Uterus (tissue), 4 donors: Measurements from ENCODE around the gene MTARC2. TPM values are rescaled to one million over a fixed set of nuclear protein-coding genes. Genes with fewer than 3 reads are reported as not detected.

Source experiments
- DNase-seq, 2 donors: peaks; one replicate each; pipeline ENCODE4 v3.0.0-alpha.2; 2019 to 2020
- H3K27ac ChIP-seq, 2 donors: fragments of 200-600 bp; sonication (generic); 1 replicate in 1 of 2; 2 replicates in 1 of 2; pipeline ENCODE4 v1.5.1; 2016 to 2018
- H3K27me3 ChIP-seq, 2 donors: fragments of 200-600 bp; sonication (generic); one replicate each; pipeline ENCODE4 v1.5.1; 2018 to 2019; ENCODE audit warnings: control low read depth in 1 of 2
- H3K36me3 ChIP-seq, 2 donors: fragments of 200-600 bp; sonication (generic); one replicate each; pipeline ENCODE4 v1.5.1; 2019; ENCODE audit warnings: control low read depth in 1 of 2
- H3K4me1 ChIP-seq, 2 donors: fragments of 200-600 bp; sonication (generic); one replicate each; pipeline ENCODE4 v1.5.1; 2018 to 2019; ENCODE audit warnings: control low read depth in 1 of 2
- H3K4me3 ChIP-seq, 2 donors: fragments of 200-600 bp; sonication (generic); 1 replicate in 1 of 2; 2 replicates in 1 of 2; pipeline ENCODE4 v1.5.1; 2018 to 2019; ENCODE audit warnings: mild to moderate bottlenecking in 1 of 2
- H3K9me3 ChIP-seq, 2 donors: fragments of 200-600 bp; sonication (generic); one replicate each; pipeline ENCODE4 v1.5.1; 2019; ENCODE audit warnings: control low read depth in 1 of 2
- CTCF ChIP-seq, 4 experiments: fragments of 200-600 bp in 2 of 4; fragments of 450-650 bp in 2 of 4; sonication (generic) in 2 of 4; IDR thresholded peaks; one replicate each; pipeline ENCODE4 v1.5.1; 2016 to 2019; ENCODE audit warnings: antibody characterized with exemption in 4 of 4, mild to moderate bottlenecking in 2 of 4, moderate library complexity in 1 of 4
- POLR2A ChIP-seq, 2 donors: fragments of 450-650 bp; IDR thresholded peaks; one replicate each; pipeline ENCODE4 v1.6.1; 2016; ENCODE audit warnings: antibody characterized with exemption in 2 of 2, mild to moderate bottlenecking in 1 of 2, moderate library complexity in 1 of 2
- intact Hi-C: fragments of 100-400 bp; cut with DNase I; formaldehyde crosslinking; loops from one replicate; pipeline ENCODE4 v1.15.1; 2023; ENCODE audit warnings: low total_unique reads
- total RNA-seq, 4 donors: library from RNA; depleted of rRNA in 3 of 4; stranded (reverse); fragments of >200 nt in 3 of 4; gene quantifications; one replicate each; pipeline versions ENCODE4 v1.1.0 to v1.2.4, GENCODE V29; 2014 to 2023
- donor health status: DM: yes; HTN: yes; CAD: no.

MTARC2 gene
- 10 to 100 TPM in 1 of 4 donors, 1 to 10 TPM in 3; 1.5 to 24.6 (median 6.8) TPM for total RNA-seq

- intact Hi-C loops = no loop called here
- no peak for TF ChIP-seq CTCF (IDR thresholded peaks at IDR 0.05)
- peak; percentile 67 to 76 for TF ChIP-seq POLR2A (IDR thresholded peaks at IDR 0.05)
Measured at GRCh38 chr1:220748089-220748934, at the start of gene MTARC2. MTARC2 (plus strand) TSS chr1:220748322; CDS start chr1:220748532, 210 bp downstream.

GRCh38 chr1:220698607-220699016 is 49.5 kb upstream of the MTARC2 start:
- Histone ChIP-seq H3K9me3 (no peaks in the 10 kb centered on the region), H3K36me3 (no peaks in the 10 kb centered on the region), H3K27ac (no peak overlapping the region), H3K4me1 (no peaks in the 10 kb centered on the region), H3K4me3 (no peak overlapping the region), H3K27me3 (no peaks in the 10 kb centered on the region)
- intact Hi-C loops = no loop called here
- no peak for TF ChIP-seq CTCF (IDR thresholded peaks at IDR 0.05)
- TF ChIP-seq POLR2A (IDR thresholded peaks at IDR 0.05) = no peak
- DNase-seq = no peak

More at GRCh38 chr1:220748089-220748934, at the start of gene MTARC2:
- H3K4me1 ChIP-seq = no peaks in the 10 kb centered on the region
- H3K36me3 ChIP-seq = no peaks in the 10 kb centered on the region
- peak within 1 kb of the TSS; percentile 41 to 63 for H3K4me3 ChIP-seq
- no peaks in the 10 kb centered on the region for H3K9me3 ChIP-seq
- no peaks in the 10 kb centered on the region for H3K27me3 ChIP-seq
- peak; percentile 60 to 61 for DNase-seq
- peak within 1 kb of the TSS; percentile 73 to 79 for H3K27ac ChIP-seq

- TF ChIP-seq POLR2A (IDR thresholded peaks at IDR 0.05) (no peak), CTCF (IDR thresholded peaks at IDR 0.05) (no peak)
- no peak for DNase-seq
- H3K27ac ChIP-seq = no peak overlapping the region
- no peak overlapping the region for H3K4me3 ChIP-seq
- H3K9me3 ChIP-seq = no peaks in the 10 kb centered on the region
- H3K4me1 ChIP-seq = no peaks in the 10 kb centered on the region
- no peaks in the 10 kb centered on the region for H3K36me3 ChIP-seq
- H3K27me3 ChIP-seq = no peaks in the 10 kb centered on the region
- intact Hi-C loops = no loop called here
Measured at GRCh38 chr1:220699044-220699443, 49.1 kb upstream of the MTARC2 start.

- Histone ChIP-seq H3K36me3 (no peaks in the 10 kb centered on the region), H3K27ac (no peak overlapping the region), H3K4me1 (no peaks in the 10 kb centered on the region), H3K4me3 (no peak overlapping the region), H3K9me3 (no peaks in the 10 kb centered on the region), H3K27me3 (no peaks in the 10 kb centered on the region)
- no peak for DNase-seq
- intact Hi-C loops = no loop called here
- no peak for TF ChIP-seq CTCF (IDR thresholded peaks at IDR 0.05)
- no peak for TF ChIP-seq POLR2A (IDR thresholded peaks at IDR 0.05)
Measured at GRCh38 chr1:220700556-220701179, 47.5 kb upstream of the MTARC2 start.

GRCh38 chr1:220701974-220702373 is 46.1 kb upstream of the MTARC2 start:
- Histone ChIP-seq H3K4me1 (no peaks in the 10 kb centered on the region), H3K27ac (no peak overlapping the region), H3K9me3 (no peaks in the 10 kb centered on the region), H3K36me3 (no peaks in the 10 kb centered on the region), H3K27me3 (no peaks in the 10 kb centered on the region), H3K4me3 (no peak overlapping the region)
- no peak for DNase-seq
- intact Hi-C loops = no loop called here
- TF ChIP-seq CTCF (IDR thresholded peaks at IDR 0.05) (no peak), POLR2A (IDR thresholded peaks at IDR 0.05) (no peak)
